Middle frontal gyrus (tissue), 1 donor: ENCODE results near the gene ZNF354B.
"Not testable (repeated sequence)": the region's sequence is repeated elsewhere in the genome, so short reads cannot be mapped to it uniquely, and the experiment has no call there.

Source experiments
- DNase-seq: peaks from one replicate; pipeline ENCODE4 v3.0.0-alpha.2; 2015; ENCODE audit warnings: low spot score; ENCODE audit errors: extremely low spot score

ZNF354B gene

GRCh38 chr5:178859625-178860521, at the start of gene ZNF354B:
Gene ZNF354B, plus strand, starts transcription at chr5:178859953. Its CDS starts 1,095 bp downstream, at chr5:178861048.
- DNase-seq = peak; percentile 90

- DNase-seq = no peak
Observed at GRCh38 chr5:178817506-178817905, 42.2 kb upstream of the ZNF354B start.

- DNase-seq = no peak
Observed at GRCh38 chr5:178818094-178818493, 41.7 kb upstream of the ZNF354B start.

- no peak for DNase-seq
Observed at GRCh38 chr5:178820001-178820400, 39.8 kb upstream of the ZNF354B start.

GRCh38 chr5:178825444-178825843, 34.3 kb upstream of the ZNF354B start:
- no peak for DNase-seq

- DNase-seq = no peak
Observed at GRCh38 chr5:178826216-178826615, 33.5 kb upstream of the ZNF354B start.

GRCh38 chr5:178827636-178828035, 32.1 kb upstream of the ZNF354B start:
- no peak for DNase-seq

GRCh38 chr5:178831049-178831448, 28.7 kb upstream of the ZNF354B start:
- no peak for DNase-seq

GRCh38 chr5:178832618-178833201, 27.0 kb upstream of the ZNF354B start:
- no peak for DNase-seq

- DNase-seq = no peak
Observed at GRCh38 chr5:178836628-178837027, 23.1 kb upstream of the ZNF354B start.

- DNase-seq = not testable (repeated sequence)
Observed at GRCh38 chr5:178838695-178839318, 20.9 kb upstream of the ZNF354B start.

GRCh38 chr5:178839319-178839704, 20.4 kb upstream of the ZNF354B start:
- DNase-seq = no peak

- DNase-seq = not testable (repeated sequence)
Observed at GRCh38 chr5:178840399-178840798, 19.4 kb upstream of the ZNF354B start.

GRCh38 chr5:178849316-178849715, 10.4 kb upstream of the ZNF354B start:
- DNase-seq = no peak

GRCh38 chr5:178851951-178852350, 7.8 kb upstream of the ZNF354B start:
- DNase-seq = no peak

- no peak for DNase-seq
Observed at GRCh38 chr5:178854284-178854683, 5.5 kb upstream of the ZNF354B start.

- not testable (repeated sequence) for DNase-seq
Observed at GRCh38 chr5:178860615-178861014, 862 bp downstream of the ZNF354B start.

GRCh38 chr5:178861627-178862026, 1.9 kb downstream of the ZNF354B start:
- DNase-seq = no peak

- no peak for DNase-seq
Observed at GRCh38 chr5:178866946-178867345, 7.2 kb downstream of the ZNF354B start.

GRCh38 chr5:178869577-178869976, 9.8 kb downstream of the ZNF354B start:
- no peak for DNase-seq

GRCh38 chr5:178870411-178870810, 10.7 kb downstream of the ZNF354B start:
- no peak for DNase-seq

- DNase-seq = no peak
Observed at GRCh38 chr5:178872302-178872701, 12.5 kb downstream of the ZNF354B start.
